ENCODE data around the gene SDK1.

SDK1 gene

GRCh38 chr7:3469641-3470040, 168.6 kb downstream of the SDK1 start:
- no peak for DNase-seq

GRCh38 chr7:3480197-3480596, 179.1 kb downstream of the SDK1 start:
- DNase-seq: no peak

GRCh38 chr7:3481435-3481834, 180.4 kb downstream of the SDK1 start:
- DNase-seq: no peak

DNA sequence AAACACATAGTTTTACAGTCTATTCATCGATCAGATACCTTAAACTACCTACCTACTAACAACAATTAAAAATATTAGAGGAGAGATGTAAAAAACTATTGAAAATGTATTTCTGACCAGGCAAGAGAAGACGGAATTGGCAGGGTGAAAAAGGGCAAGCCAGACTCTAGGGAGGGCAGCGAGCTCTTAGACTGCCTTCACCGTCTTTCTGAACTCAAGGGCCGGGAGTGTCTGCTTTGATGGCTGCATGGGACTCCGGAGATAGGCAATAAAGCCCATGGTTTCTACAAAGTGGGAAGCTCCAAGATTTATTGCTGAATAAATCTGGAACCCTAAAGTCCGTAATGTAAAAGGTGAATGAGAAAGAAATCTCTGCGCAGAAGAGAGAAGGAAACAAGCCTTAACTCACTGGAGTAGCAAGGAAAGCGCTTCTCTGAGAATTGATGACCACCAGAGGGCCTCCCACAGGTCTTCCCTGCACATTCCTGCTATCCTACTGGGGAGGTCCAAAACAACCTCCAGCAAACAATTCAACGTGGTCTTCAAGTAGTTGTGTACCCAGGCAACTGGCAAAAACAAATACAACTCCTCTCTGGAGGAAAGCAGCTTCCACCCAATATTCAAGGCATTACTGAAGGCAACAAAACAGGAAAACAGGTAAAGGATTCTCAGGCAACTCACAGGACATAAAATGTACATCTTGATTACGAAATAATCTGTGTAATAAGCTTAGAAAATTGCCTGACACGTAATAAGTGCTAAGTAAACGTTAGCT, 181.3 kb downstream of the SDK1 start:
- no peak for DNase-seq

GRCh38 chr7:3486841-3487240, 185.8 kb downstream of the SDK1 start:
- DNase-seq: no peak

GRCh38 chr7:3488829-3489228, 187.8 kb downstream of the SDK1 start:
- no peak for DNase-seq

GRCh38 chr7:3493499-3493898, 192.4 kb downstream of the SDK1 start:
- no peak for DNase-seq

- DNase-seq: no peak
Observed at GRCh38 chr7:3494947-3495346, 193.9 kb downstream of the SDK1 start.

DNA sequence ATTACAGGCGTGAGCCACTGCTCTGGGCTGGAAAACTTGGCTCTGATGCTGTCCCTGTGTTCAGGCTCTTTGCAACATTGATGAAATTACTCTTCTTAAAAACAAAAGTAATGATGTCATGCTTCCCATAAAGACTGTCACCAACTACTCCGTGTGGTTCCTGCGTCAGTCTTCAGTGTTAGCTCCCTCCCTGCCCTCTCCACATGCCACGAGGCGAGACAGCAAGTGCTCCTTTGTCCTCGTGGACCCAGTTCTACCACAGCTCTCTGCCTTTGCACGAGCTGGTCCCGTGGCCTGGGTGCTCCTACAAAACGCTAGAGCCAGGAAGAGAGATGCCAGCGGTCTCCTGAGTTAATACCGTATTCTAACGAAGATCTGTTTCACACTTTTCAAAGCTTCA, 194.5 kb downstream of the SDK1 start:
- DNase-seq: no peak

DNA sequence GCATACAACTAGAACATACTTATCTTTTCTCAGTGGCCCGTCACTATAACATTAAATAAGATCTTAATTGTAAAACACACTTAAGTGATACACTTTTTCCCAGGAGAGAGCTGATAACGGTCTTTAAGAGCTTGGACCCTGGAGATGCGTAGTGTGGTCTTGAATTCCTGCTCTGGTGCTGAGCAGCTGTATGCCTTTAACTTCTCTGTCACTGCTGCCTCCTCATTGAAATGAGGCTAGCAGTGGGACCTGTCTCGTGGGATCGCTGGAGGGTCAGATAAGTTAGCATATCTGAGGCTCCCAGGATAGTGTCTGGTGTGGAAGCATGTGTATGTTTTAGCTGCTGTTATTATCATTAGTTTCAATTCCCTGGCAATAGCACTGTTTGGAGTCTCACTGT, 194.9 kb downstream of the SDK1 start:
- DNase-seq: no peak

DNA sequence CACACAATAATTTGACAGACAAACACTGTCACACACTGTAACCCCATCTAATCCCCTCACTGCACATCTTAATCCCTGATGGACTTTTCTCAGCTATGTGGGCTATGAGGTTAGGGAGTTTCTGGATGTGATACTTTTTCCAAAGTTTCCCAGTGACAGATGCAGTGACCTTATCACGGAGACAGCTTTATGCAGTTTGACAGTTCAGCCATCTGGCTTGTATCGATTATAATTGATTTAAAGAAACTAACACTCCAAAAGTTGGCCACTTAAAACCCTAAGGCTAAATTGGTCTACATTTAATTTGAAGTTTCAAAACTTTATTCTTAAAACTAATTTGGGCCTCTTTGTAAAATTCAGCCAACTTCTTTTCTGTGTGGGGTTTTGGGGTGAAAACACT, 196.7 kb downstream of the SDK1 start:
- no peak for DNase-seq

DNA sequence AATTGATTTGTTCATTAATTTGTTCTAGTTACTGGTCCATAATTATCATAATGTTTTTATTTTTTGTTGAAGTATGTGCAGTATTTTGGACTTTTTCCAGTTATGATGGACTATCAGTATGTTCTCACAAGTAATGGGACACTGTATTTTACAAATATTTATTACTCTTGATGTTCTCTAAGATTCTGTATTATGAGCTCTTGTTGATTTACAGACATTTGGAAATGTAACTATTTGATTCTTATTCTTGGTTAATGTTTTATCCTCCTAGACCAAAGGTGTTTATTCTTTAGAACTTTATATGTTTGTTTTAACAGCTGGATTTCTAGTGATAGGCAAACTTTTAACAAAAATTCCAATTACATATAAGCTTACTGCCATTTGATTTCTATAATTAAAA, 200.6 kb downstream of the SDK1 start:
- DNase-seq: no peak

DNA sequence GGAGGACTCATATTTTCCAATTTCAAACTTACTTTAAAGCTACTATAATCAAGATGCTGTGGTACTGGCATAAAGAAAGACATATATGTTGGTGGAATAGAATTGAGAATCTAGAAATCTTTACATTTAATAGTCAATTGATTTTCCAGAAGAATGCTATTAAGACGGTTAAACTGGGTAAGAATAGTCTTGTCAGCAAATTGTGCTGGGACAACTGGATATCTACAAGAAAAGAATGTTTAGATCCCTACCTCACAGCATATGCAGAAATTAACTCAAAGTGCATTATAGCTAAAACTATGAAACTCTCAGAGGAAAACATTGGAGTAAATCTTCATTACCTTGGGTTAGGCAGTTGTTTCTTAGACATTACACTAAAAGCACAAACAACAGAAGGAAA, 203.3 kb downstream of the SDK1 start:
- no peak for DNase-seq

- no peak for DNase-seq
Observed at GRCh38 chr7:3510101-3511020, 209.3 kb downstream of the SDK1 start.

- DNase-seq: no peak
Observed at GRCh38 chr7:3517344-3517743, 216.3 kb downstream of the SDK1 start.

GRCh38 chr7:3518546-3518945, 217.5 kb downstream of the SDK1 start:
- no peak for DNase-seq

GRCh38 chr7:3520206-3520605, 219.2 kb downstream of the SDK1 start:
- DNase-seq: no peak

- no peak for DNase-seq
Observed at GRCh38 chr7:3527496-3528124, 226.6 kb downstream of the SDK1 start.

DNA sequence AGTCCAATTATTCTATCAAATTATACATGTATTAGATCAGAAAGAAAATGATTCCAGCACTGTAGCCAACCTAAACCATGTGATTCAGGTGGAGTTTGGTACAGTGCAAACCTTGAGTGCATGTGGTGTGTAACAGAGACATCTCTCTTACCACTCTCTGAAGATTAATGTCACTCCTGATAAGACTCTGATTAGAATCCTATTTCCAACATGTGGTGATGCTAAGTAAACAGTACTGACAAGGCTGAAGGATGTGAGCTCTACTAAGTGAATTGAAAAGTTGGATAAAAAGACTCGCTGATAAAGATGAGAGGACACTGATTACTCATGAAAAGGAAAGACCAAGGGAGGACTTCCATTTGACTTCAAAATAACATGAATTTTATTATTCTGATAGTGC, 232.0 kb downstream of the SDK1 start:
- DNase-seq: no peak

GRCh38 chr7:3537210-3537875, 236.3 kb downstream of the SDK1 start:
- no peak for DNase-seq

DNA sequence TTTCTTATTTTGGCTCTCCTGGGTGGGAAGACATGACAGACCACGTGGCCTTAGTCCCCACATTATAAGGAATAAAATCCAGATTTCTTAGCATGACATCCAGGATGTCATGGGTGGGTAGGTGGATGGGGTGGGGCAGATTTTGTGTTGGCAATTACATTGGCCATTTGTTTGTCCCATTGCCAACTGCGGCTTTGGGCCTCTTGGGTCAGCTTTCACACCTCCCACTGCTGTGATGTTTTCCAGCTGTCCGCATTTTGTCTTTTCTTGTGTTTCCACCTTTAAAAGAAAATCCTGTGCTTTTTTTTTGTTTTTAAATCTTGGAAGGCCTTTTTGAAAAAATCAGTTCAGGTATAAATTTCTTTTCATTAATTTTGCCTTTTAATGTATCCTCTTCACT, 237.0 kb downstream of the SDK1 start:
- DNase-seq: no peak

DNA sequence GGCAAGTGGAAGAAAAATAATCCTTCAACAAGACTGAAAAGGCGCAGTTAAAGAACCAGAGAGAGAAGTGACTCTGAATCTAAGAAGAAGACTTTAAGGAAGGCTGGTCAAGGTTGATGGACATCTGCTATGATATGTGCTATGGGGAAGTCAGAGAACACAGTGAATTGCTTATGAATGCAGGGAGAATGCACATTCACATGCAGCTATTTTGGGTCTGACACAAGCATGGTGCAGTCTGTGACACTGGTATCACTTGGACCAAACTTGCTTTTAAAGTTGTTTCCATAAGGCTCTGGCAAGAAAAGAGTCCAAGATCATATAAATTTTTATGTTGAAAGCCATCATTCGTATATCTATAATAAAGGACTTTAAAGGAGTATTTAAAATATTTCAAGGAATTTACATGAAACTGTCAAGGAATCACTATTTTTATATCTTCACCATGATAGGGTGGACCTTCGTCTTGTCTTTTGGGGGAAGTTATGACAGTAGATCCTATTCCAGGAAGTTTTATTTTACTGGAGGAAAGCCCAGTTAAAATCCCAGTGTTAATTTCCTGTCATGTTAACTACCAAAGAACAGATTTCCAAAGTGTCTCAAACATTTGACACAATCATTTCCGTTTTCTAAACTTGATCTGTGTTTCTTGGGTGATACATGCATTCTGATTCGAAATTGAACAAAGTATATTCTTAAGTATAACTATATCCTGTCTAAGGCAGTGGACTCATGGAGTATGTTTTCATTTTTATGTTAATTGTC, 239.6 kb downstream of the SDK1 start:
- no peak for DNase-seq

Data from inflammatory macrophage treated with lipopolysaccharide for 1 hour (primary cell).